ENCODE results near the gene MAP3K1.

The MAP3K1 gene

DNA sequence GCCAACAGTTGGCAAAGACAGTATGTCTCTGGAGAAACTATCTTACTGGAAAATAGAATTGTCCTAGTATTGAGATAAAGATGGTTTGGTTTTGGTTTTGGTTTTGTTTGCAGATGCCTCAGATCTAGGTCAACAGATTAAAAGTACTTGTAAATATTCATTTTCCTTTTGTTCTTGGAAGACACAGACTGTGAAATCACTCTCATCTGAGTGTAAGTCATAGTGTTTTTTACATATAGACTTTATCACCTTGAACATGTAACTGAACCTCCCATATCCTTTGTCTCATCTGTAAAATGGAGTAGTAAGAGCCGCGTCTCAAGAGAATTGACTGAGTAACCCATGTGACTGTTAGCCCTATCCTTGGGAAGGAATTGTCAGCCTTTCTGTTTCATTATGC is 34.3 kb downstream of the MAP3K1 start:
- DNase-seq, result no peak

DNA sequence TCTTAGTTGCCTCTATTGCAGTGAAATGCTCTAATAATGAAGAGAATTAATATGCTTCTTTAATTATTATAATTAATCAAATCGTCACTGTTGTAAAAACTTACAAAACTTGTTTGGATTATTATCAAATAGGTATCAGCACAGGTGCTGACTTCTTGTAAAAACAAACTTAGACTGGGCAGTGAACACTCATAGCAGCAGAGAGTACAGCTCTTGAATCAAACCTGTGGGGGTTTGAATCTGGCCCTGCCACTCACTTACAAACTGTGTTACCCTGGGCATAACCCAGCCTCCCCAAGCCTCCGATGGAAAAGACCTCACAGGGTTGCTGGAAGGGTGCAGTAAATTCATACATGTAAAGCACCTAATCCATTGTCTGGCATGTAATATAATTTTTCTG is 35.1 kb downstream of the MAP3K1 start:
- no peak for DNase-seq

GRCh38 chr5:56851258-56851941 is 36.1 kb downstream of the MAP3K1 start:
- no peak for DNase-seq

GRCh38 chr5:56852228-56853000 is 37.1 kb downstream of the MAP3K1 start:
- DNase-seq, result no peak

DNA sequence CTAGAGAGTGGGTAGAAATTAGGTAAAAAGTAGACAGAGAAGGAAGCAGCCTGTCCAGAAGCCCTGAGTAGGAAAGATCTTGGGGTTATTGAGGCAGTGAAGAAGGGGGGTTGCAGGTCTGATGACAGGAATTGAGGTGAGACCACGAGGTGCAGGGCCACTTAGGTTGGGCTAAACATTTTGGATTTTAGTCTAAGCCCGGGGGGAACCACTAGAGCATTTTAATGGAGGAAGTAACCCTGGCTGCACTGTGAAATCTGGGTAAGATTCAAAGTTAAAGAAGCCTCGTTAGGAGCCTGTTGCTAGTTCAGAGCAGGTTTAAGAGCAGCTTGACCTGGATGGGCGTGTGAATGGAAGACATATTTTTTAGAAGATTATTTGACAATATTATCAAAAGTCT is 38.3 kb downstream of the MAP3K1 start:
- no peak for DNase-seq

- DNase-seq, result no peak
These were observed 39.6 kb downstream of the MAP3K1 start for GRCh38 chr5:56854920-56855319.

DNA sequence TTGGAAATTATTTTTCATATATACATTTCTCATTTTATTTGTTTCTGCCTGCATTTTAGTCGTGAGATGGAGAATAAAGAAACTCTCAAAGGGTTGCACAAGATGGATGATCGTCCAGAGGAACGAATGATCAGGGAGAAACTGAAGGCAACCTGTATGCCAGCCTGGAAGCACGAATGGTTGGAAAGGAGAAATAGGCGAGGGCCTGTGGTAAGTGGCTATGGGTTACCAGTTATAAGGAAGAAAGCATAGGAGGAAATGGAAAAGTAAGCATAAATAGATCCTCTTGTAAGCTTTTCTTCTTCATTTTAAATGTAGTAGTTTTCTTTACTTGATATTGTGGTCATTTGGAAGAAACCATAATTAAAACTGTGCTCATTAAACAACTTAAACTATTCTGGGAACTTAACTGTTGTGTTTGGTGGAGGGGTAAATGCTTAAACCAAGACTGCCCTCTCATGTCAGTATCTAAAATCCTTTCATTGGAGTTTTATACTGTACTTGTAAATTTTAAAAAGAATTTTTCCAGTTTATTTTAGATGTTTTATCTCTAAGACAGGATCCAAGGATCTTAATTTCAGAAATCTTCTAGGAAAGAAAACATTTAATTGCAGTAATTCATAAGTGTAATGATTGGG is 41.3 kb downstream of the MAP3K1 start:
- peak; percentile 18 to 33 for DNase-seq

- no peak for DNase-seq
These were observed 43.6 kb downstream of the MAP3K1 start for GRCh38 chr5:56858777-56859442.

DNA sequence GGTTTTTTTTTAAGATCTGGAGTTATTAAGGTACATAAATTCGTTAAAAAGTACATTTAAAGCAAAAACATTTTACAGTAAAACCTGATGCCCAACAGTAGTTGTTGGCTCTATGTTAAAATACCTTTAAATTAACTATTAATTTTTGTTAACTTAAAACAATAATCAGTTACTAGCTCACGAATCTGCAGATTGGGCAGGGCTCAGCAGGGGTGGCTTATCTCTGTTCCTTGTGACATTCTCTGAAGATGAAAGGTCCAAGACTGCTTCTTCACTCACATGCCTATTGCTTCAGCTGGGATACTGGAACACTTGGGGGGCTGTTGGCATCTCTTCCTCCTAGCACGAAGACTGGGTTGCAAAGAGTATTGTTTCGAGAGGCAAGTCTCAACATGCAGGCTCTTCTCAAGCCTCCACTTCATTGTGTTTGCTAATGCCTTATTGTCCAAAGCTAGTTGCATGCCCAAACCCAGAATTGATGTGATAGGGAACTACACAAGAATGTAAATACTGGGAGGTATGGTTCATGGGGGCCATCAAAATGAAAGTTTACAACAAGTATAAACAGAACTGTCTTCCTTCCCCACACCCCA is 46.6 kb downstream of the MAP3K1 start:
- no peak for DNase-seq

DNA sequence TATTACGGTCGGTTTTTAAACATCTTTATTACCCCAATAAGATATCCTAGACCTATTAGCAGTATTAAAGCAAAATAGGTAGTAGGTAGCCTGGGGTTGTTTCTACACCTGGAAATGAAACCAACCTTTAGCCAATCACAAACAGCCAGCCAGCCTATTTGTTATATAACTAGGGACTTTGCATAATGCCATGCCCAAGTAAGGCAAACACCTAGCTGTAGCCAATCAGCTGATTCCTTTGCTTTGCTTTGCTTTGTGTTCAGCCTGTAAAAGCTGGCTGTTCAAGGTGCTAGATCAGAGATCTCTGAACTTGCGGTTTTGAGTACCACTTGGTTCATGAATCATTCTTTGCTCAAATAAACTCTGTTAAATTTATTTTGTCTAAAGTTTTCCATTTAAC is 47.6 kb downstream of the MAP3K1 start:
- no peak for DNase-seq

DNA sequence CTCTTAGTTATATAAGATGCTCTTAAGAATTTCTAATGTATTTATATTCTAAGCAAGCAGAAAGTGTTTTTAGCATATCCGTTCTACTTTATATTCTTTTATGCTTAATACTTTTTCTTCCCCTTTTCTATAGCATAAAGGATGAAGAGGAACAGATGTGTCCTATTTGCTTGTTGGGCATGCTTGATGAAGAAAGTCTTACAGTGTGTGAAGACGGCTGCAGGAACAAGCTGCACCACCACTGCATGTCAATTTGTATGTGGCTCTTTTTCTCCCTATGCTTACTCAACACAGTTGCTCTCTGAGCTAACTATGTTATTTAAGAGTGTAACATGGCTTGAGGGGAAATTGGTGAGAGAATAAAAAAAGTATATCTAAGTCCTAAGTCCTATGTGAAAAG is 56.4 kb downstream of the MAP3K1 start:
- no peak for DNase-seq

- no peak for DNase-seq
These were observed 57.7 kb downstream of the MAP3K1 start for GRCh38 chr5:56873056-56873455.

DNA sequence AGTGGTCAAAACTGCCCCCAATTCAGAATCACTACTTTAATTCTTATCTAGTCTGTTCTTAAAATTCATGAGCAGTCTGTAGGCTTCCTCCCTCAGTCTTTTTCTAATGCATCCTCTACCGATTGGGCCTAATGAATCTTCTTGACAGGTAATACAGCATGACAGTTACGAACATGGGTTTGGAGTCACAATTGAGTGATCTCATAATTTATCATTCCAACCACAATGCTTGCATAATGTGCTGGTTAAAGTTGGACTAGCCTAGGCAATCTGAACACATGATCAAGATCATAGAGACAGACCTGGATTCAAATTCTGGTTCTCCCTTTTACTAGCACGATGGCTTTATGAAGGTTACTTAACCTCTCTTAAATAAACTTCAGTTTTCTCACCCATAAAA is 61.0 kb downstream of the MAP3K1 start:
- DNase-seq, result peak; percentile 56 to 69

GRCh38 chr5:56881571-56881970 is 66.2 kb downstream of the MAP3K1 start:
- no peak for DNase-seq

DNA sequence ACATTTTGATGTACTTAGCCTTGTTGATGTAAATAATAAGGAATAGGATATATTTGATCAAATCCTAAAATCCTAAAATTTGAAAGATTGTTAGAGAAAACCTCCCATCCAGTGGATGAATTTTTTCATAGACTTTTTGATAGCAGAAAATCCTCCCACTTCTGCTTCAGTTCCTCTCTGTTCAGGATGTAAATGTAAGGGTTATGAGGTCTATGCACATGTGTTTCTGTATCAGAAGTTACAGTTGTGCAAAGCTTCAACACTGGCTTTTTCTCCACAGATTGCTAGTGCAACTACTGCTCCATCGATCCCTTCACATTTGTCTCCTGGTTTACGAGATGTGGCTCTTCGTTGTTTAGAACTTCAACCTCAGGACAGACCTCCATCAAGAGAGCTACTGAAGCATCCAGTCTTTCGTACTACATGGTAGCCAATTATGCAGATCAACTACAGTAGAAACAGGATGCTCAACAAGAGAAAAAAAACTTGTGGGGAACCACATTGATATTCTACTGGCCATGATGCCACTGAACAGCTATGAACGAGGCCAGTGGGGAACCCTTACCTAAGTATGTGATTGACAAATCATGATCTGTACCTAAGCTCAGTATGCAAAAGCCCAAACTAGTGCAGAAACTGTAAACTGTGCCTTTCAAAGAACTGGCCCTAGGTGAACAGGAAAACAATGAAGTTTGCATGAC is 78.1 kb downstream of the MAP3K1 start:
- DNase-seq, result no peak

DNA sequence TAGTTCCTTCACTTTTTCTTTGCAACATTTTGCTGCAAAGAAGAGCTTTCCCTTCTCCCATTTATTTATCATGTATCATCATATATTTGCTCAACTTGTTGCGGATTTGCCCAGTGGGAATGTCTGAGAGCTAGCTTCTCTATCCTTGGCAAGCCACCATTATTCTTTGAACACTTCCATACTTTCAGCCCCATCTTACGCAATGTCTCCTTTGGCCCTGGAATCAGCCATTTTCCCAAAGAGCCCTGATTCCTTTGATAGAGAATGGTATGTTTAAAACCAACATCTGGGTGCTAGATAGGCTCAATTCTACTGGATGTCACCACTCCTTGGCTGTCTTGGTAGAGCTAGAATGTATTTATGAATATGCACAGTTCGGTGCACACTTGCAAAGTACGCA is 81.4 kb downstream of the MAP3K1 start:
- DNase-seq, result no peak

DNA sequence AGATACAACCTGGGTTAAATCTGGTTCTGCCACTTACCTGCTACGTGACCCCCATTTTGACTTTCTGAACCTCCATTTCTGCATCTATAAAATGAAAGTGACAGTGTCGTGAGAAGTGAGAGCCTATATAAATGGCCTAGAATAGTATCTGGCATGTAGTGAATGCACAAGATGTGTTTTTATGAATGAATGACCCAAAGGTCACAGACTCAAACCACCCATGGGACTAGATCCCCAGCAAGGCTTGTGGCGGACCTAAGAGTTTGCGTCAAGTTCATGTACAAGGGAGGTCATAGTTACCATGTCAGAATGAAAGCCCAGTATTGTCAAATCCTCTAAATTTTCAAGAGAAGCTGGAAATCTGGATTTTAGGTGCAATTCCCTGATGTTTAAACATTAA is 82.9 kb downstream of the MAP3K1 start:
- DNase-seq, result no peak

DNA sequence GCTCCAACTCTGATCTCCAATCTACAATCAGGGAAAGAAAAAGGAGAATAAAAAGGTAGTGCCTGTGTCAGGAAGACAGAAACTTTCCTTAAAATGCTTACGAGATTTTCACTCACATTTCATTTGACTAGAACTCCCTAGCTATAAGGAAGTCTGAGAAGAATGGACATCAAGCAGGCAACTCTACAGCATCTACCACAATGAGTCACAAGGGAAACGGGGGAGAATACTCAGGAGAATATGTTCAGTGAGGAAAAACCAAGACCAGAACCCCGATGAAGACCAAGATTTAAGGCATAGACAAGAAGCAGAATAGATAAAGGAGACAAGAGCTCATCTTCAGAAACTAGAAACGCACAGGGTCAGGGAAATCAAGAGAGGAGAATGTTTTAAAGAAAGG is 85.0 kb downstream of the MAP3K1 start:
- peak; percentile 11 to 32 for DNase-seq

- DNase-seq, result peak; percentile 45 to 67
These were observed 85.7 kb downstream of the MAP3K1 start for GRCh38 chr5:56900858-56901578.

GRCh38 chr5:56908942-56909293 is 93.6 kb downstream of the MAP3K1 start:
- DNase-seq, result no peak

Measured in inflammatory macrophage (primary cell).